T-helper 1 cell treated with Interleukin-12 subunit alpha and Interleukin-12 subunit beta and Interleukin-4 antibody, amounts not matched to agents 30 μg/mL and 1 μg/mL, for 36 hours (primary cell): ENCODE measurements around the gene RPS6KA4.
"Not testable (repeated sequence)": the region's sequence is repeated elsewhere in the genome, so short reads cannot be mapped to it uniquely, and the experiment has no call there.

Experiments
- H3K27ac Mint-ChIP-seq: one replicate; pipeline ENCODE4 v1.8.0; 2021; ENCODE audit warnings: mild to moderate bottlenecking, mixed read lengths
- H3K27me3 Mint-ChIP-seq: one replicate; pipeline ENCODE4 v1.8.0; 2021; ENCODE audit warnings: low read depth, mixed read lengths
- H3K36me3 Mint-ChIP-seq: one replicate; pipeline ENCODE4 v1.8.0; 2021; ENCODE audit warnings: low read depth, mixed read lengths
- H3K4me1 Mint-ChIP-seq: one replicate; pipeline ENCODE4 v1.8.0; 2021; ENCODE audit warnings: low read depth, mixed read lengths
- H3K4me3 Mint-ChIP-seq: one replicate; pipeline ENCODE4 v1.8.0; 2021; ENCODE audit warnings: mild to moderate bottlenecking, moderate library complexity, mixed read lengths
- H3K9me3 Mint-ChIP-seq: one replicate; pipeline ENCODE4 v1.8.0; 2021; ENCODE audit warnings: mixed read lengths

Gene RPS6KA4

GRCh38 chr11:64418233-64418632 is 59.3 kb downstream of the RPS6KA4 start:
- not testable (repeated sequence) for H3K9me3 Mint-ChIP-seq, H3K27ac Mint-ChIP-seq, H3K36me3 Mint-ChIP-seq, H3K4me3 Mint-ChIP-seq, H3K27me3 Mint-ChIP-seq, H3K4me1 Mint-ChIP-seq

- no peak overlapping the region for H3K27ac Mint-ChIP-seq
- no peak overlapping the region for H3K4me3 Mint-ChIP-seq
- peaks cover 6% of the 10 kb centered on the region for H3K27me3 Mint-ChIP-seq
- H3K36me3 Mint-ChIP-seq = no peaks in the 10 kb centered on the region
- no peaks in the 10 kb centered on the region for H3K4me1 Mint-ChIP-seq
- peaks cover 7% of the 10 kb centered on the region for H3K9me3 Mint-ChIP-seq
These were observed 60.4 kb downstream of the RPS6KA4 start for GRCh38 chr11:64419257-64419790.

DNA sequence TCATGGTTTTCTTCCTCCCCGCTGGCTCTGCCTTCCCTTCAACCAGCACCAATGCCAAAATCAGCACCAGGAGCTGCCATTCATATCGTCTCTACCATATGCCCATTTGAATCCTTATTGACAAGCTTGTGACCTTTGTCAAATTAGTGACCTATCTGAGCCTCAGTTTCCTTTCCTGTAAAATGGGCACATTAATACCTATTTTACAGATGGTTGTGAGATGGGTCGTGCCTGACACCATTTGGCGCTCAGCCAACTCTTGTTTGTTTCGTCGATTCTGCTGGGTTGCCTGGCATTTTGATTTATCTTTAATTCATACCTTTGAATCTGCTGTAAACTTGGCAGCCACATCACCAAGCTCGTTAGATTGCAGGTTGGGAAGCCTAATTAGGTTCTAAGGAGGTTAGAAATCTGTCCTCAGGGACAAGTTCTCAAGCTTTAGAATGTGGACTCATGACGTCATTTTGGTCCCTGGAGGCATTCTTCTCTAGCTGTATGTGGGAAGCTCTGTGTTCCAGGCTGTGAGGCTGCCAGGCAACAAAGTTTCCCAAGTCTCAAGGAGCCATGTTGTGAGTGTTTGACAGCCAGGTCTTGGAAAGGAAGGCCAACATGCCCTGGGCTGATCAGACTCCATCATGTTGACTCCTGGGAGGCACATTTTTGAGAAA is 61.0 kb downstream of the RPS6KA4 start:
- no peaks in the 10 kb centered on the region for H3K4me1 Mint-ChIP-seq
- no peak overlapping the region for H3K4me3 Mint-ChIP-seq
- H3K27me3 Mint-ChIP-seq = peaks cover 6% of the 10 kb centered on the region
- H3K27ac Mint-ChIP-seq = no peak overlapping the region
- no peaks in the 10 kb centered on the region for H3K36me3 Mint-ChIP-seq
- H3K9me3 Mint-ChIP-seq = peaks cover 7% of the 10 kb centered on the region
